ENCODE measurements around the gene FBXL7.

Gene FBXL7

GRCh38 chr5:15506146-15506545, 6.2 kb downstream of the FBXL7 start:
- DNase-seq: no peak

GRCh38 chr5:15506897-15507296, 6.9 kb downstream of the FBXL7 start:
- no peak for DNase-seq

- no peak for DNase-seq
Observed at GRCh38 chr5:15510092-15510491, 10.1 kb downstream of the FBXL7 start.

GRCh38 chr5:15510831-15511230, 10.9 kb downstream of the FBXL7 start:
- no peak for DNase-seq

- no peak for DNase-seq
Observed at GRCh38 chr5:15513431-15513830, 13.5 kb downstream of the FBXL7 start.

- no peak for DNase-seq
Observed at GRCh38 chr5:15513911-15514310, 13.9 kb downstream of the FBXL7 start.

- DNase-seq: no peak
Observed at GRCh38 chr5:15515229-15515628, 15.2 kb downstream of the FBXL7 start.

- no peak for DNase-seq
Observed at GRCh38 chr5:15516486-15516885, 16.5 kb downstream of the FBXL7 start.

- no peak for DNase-seq
Observed at GRCh38 chr5:15518786-15519185, 18.8 kb downstream of the FBXL7 start.

- no peak for DNase-seq
Observed at GRCh38 chr5:15520856-15521255, 20.9 kb downstream of the FBXL7 start.

- no peak for DNase-seq
Observed at GRCh38 chr5:15521381-15522186, 21.6 kb downstream of the FBXL7 start.

- no peak for DNase-seq
Observed at GRCh38 chr5:15522187-15522520, 22.2 kb downstream of the FBXL7 start.

GRCh38 chr5:15524712-15525111, 24.7 kb downstream of the FBXL7 start:
- no peak for DNase-seq

- no peak for DNase-seq
Observed at GRCh38 chr5:15525703-15526275, 25.8 kb downstream of the FBXL7 start.

GRCh38 chr5:15526413-15526812, 26.4 kb downstream of the FBXL7 start:
- no peak for DNase-seq

GRCh38 chr5:15528476-15528875, 28.5 kb downstream of the FBXL7 start:
- no peak for DNase-seq

- DNase-seq: no peak
Observed at GRCh38 chr5:15529013-15529412, 29.0 kb downstream of the FBXL7 start.

GRCh38 chr5:15529821-15530220, 29.8 kb downstream of the FBXL7 start:
- no peak for DNase-seq

- peak; percentile 56 for DNase-seq
Observed at GRCh38 chr5:15533129-15533893, 33.3 kb downstream of the FBXL7 start.

- DNase-seq: no peak
Observed at GRCh38 chr5:15535938-15536337, 36.0 kb downstream of the FBXL7 start.

GRCh38 chr5:15538516-15538915, 38.5 kb downstream of the FBXL7 start:
- DNase-seq: peak; percentile 34

GRCh38 chr5:15539951-15540350, 40.0 kb downstream of the FBXL7 start:
- DNase-seq: no peak

- DNase-seq: no peak
Observed at GRCh38 chr5:15544039-15544438, 44.1 kb downstream of the FBXL7 start.

- no peak for DNase-seq
Observed at GRCh38 chr5:15545082-15545481, 45.1 kb downstream of the FBXL7 start.
